Stimulated activated CD8-positive, alpha-beta memory T cell treated with anti-CD3 and anti-CD28 coated beads, Interleukin-4, amount 100 ng/mL, for 24 hours (primary cell): ENCODE results near the gene SLC2A6.
A peak's percentile ranks its signal among the peaks of the same experiment; 100 is the strongest.

ENCODE experiments used
- DNase-seq: peaks from one replicate; pipeline ENCODE4 v3.0.0-alpha.2; 2020; ENCODE audit warnings: low read depth

The SLC2A6 gene

GRCh38 chr9:133439337-133439736 is 39.6 kb downstream of the SLC2A6 start:
- no peak for DNase-seq

GRCh38 chr9:133437753-133438531 is 41.0 kb downstream of the SLC2A6 start:
- DNase-seq = no peak

GRCh38 chr9:133436681-133437080 is 42.2 kb downstream of the SLC2A6 start:
- no peak for DNase-seq

- no peak for DNase-seq
Observed at GRCh38 chr9:133433351-133433843, 45.5 kb downstream of the SLC2A6 start.

- no peak for DNase-seq
Observed at GRCh38 chr9:133430244-133430643, 48.7 kb downstream of the SLC2A6 start.

- no peak for DNase-seq
Observed at GRCh38 chr9:133429641-133430161, 49.2 kb downstream of the SLC2A6 start.

- DNase-seq = no peak
Observed at GRCh38 chr9:133429214-133429613, 49.7 kb downstream of the SLC2A6 start.

GRCh38 chr9:133428617-133429101 is 50.2 kb downstream of the SLC2A6 start:
- no peak for DNase-seq

- DNase-seq = no peak
Observed at GRCh38 chr9:133427658-133428348, 51.1 kb downstream of the SLC2A6 start.

GRCh38 chr9:133426011-133426410 is 52.9 kb downstream of the SLC2A6 start:
- no peak for DNase-seq

- no peak for DNase-seq
Observed at GRCh38 chr9:133425049-133425632, 53.8 kb downstream of the SLC2A6 start.

- DNase-seq = no peak
Observed at GRCh38 chr9:133424187-133424586, 54.7 kb downstream of the SLC2A6 start.

- no peak for DNase-seq
Observed at GRCh38 chr9:133423216-133423615, 55.7 kb downstream of the SLC2A6 start.

GRCh38 chr9:133421615-133422542 is 57.0 kb downstream of the SLC2A6 start, which contains the start of gene ADAMTS13:
ADAMTS13 (plus strand) TSS chr9:133422367; CDS start chr9:133422444, 77 bp downstream.
- peak; percentile 32 for DNase-seq
